ENCODE measurements around the gene MBOAT1.

GRCh38 chr6:20129290-20130088 is 82.8 kb downstream of the MBOAT1 start:
- TF ChIP-seq, protein P1, sequence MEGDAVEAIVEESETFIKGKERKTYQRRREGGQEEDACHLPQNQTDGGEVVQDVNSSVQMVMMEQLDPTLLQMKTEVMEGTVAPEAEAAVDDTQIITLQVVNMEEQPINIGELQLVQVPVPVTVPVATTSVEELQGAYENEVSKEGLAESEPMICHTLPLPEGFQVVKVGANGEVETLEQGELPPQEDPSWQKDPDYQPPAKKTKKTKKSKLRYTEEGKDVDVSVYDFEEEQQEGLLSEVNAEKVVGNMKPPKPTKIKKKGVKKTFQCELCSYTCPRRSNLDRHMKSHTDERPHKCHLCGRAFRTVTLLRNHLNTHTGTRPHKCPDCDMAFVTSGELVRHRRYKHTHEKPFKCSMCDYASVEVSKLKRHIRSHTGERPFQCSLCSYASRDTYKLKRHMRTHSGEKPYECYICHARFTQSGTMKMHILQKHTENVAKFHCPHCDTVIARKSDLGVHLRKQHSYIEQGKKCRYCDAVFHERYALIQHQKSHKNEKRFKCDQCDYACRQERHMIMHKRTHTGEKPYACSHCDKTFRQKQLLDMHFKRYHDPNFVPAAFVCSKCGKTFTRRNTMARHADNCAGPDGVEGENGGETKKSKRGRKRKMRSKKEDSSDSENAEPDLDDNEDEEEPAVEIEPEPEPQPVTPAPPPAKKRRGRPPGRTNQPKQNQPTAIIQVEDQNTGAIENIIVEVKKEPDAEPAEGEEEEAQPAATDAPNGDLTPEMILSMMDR (conservative IDR thresholded peaks at IDR 0.05; ENCODE audit: low read length): no peak
- TF ChIP-seq EZH2phosphoT487 (IDR thresholded peaks at IDR 0.05; ENCODE audit: borderline replicate concordance, low read depth, low read length): no peak
